H1 (cell line): Measurements from ENCODE around the gene LDLRAD3. TPM values are rescaled to one million over a fixed set of nuclear protein-coding genes. Genes with fewer than 3 reads are reported as not detected.
A peak's percentile ranks its signal among the peaks of the same experiment; 100 is the strongest.

Experiments
- CTCF ChIA-PET: fragments of 300-600 bp; sonication (Branson Sonifier 250); formaldehyde crosslinking; loops from one replicate; lab custom pipeline; 2021; ENCODE audit not compliant: partially characterized antibody; lab: Charles Lee
- POLR2A ChIA-PET: fragments of 300-600 bp; sonication (Branson Sonifier 250); formaldehyde crosslinking; loops from one replicate; lab custom pipeline; 2021; ENCODE audit warnings: inconsistent platforms; ENCODE audit not compliant: partially characterized antibody; lab: Charles Lee
- DNase-seq, 2 experiments: peaks; one replicate each; pipeline versions ENCODE4 v3.0.0 to v3.0.0-alpha.2; 2010 to 2022; ENCODE audit warnings: low spot score in 2 of 2, low read depth in 1 of 2, mixed read lengths in 1 of 2
- FAIRE-seq: peaks from 2 replicates; lab custom pipeline; 2011; peaks lifted over from hg19 to GRCh38; lab: Jason Lieb, UNC
- H2AFZ ChIP-seq: 2 replicates; pipeline ENCODE4 v1.8.1; 2012; ENCODE audit warnings: low read length, inconsistent platforms
- H2AK5ac ChIP-seq: 2 replicates; pipeline ENCODE4 v1.6.1; 2013; ENCODE audit warnings: low read depth, low read length
- H2BK120ac ChIP-seq: replicated peaks from 2 replicates; pipeline ENCODE3; 2013; ENCODE audit warnings: low read depth, low read length, inconsistent platforms
- H2BK12ac ChIP-seq: 2 replicates; pipeline ENCODE4 v1.6.1; 2013; ENCODE audit warnings: low read depth, low read length
- H2BK15ac ChIP-seq: 2 replicates; pipeline ENCODE4 v1.6.1; 2013; ENCODE audit warnings: low read length
- H2BK20ac ChIP-seq: 2 replicates; pipeline ENCODE4 v1.6.1; 2013; ENCODE audit warnings: low read length
- H2BK5ac ChIP-seq: 2 replicates; pipeline ENCODE4 v1.6.1; 2013; ENCODE audit warnings: low read depth, low read length
- H3K14ac ChIP-seq: 2 replicates; pipeline ENCODE4 v1.6.1; 2013; ENCODE audit warnings: inconsistent platforms; ENCODE audit not compliant: insufficient read length
- H3K18ac ChIP-seq: 2 replicates; pipeline ENCODE4 v1.6.1; 2013; ENCODE audit warnings: low read length; ENCODE audit errors: extremely low read depth
- H3K23ac ChIP-seq: 2 replicates; pipeline ENCODE4 v1.6.1; 2013; ENCODE audit warnings: inconsistent platforms; ENCODE audit not compliant: insufficient read length
- H3K23me2 ChIP-seq: 2 replicates; pipeline ENCODE4 v1.6.1; 2013; ENCODE audit warnings: low read depth, low read length
- H3K27ac ChIP-seq: 2 replicates; pipeline ENCODE4 v1.6.1; 2011; ENCODE audit warnings: low read depth, low read length, inconsistent platforms
- H3K27me3 ChIP-seq, 4 experiments: replicated peaks in 1 of 4; 1 replicate in 1 of 4; 2 replicates in 3 of 4; pipeline versions ENCODE4 v1.6.1 to v1.8.1; 2011 to 2013; ENCODE audit warnings: low read length in 3 of 4, mild to moderate bottlenecking in 3 of 4, inconsistent platforms in 2 of 4, mixed read lengths in 2 of 4, moderate library complexity in 1 of 4; ENCODE audit not compliant: control insufficient read depth in 3 of 4, insufficient read depth in 3 of 4; ENCODE audit errors: extremely low read depth in 1 of 4
- H3K36me3 ChIP-seq, 4 experiments: 2 replicates each; pipeline versions ENCODE4 v1.6.1 to v1.8.1; 2011 to 2013; ENCODE audit warnings: mild to moderate bottlenecking in 4 of 4, low read length in 3 of 4, moderate library complexity in 2 of 4, control low read depth in 1 of 4, inconsistent platforms in 1 of 4; ENCODE audit not compliant: insufficient read depth in 4 of 4, control insufficient read depth in 2 of 4
- H3K4ac ChIP-seq: replicated peaks from 2 replicates; pipeline ENCODE3; 2013; ENCODE audit warnings: low read length, low read depth, mixed read lengths, inconsistent platforms; ENCODE audit not compliant: insufficient read length
- H3K4me1 ChIP-seq, 4 experiments: replicated peaks in 1 of 4; 1 replicate in 1 of 4; 2 replicates in 3 of 4; pipeline versions ENCODE4 v1.6.1 to v1.8.1; 2011 to 2013; ENCODE audit warnings: low read length in 3 of 4, inconsistent platforms in 2 of 4, mixed read lengths in 1 of 4; ENCODE audit not compliant: insufficient read depth in 4 of 4, control insufficient read depth in 3 of 4
- H3K4me2 ChIP-seq, 2 experiments: 2 replicates each; pipeline versions ENCODE4 v1.6.1 to v1.8.1; 2011 to 2013; ENCODE audit warnings: low read depth in 2 of 2, low read length in 2 of 2, control low read depth in 1 of 2, inconsistent platforms in 1 of 2, mild to moderate bottlenecking in 1 of 2; ENCODE audit not compliant: insufficient read depth in 1 of 2
- H3K4me3 ChIP-seq, 4 experiments: fragments of 200-600, 300-600 bp in 1 of 4; sonication (generic), shearing (Covaris generic), sonication (Bioruptor Twin) in 1 of 4; 2 replicates each; pipeline versions ENCODE4 v1.5.1 to v1.8.1; 2011 to 2016; ENCODE audit warnings: low read length in 4 of 4, low read depth in 3 of 4, control low read depth in 2 of 4, inconsistent platforms in 2 of 4, mild to moderate bottlenecking in 2 of 4, mixed read lengths in 1 of 4, moderate library complexity in 1 of 4; ENCODE audit not compliant: insufficient read depth in 2 of 4; ENCODE audit errors: extremely low read depth in 1 of 4
- H3K56ac ChIP-seq: replicated peaks from 2 replicates; pipeline ENCODE3; 2013; ENCODE audit warnings: low read depth, mild to moderate bottlenecking, mixed read lengths, low read length, inconsistent platforms; ENCODE audit not compliant: insufficient read length
- H3K79me1 ChIP-seq: 2 replicates; pipeline ENCODE4 v1.6.1; 2013; ENCODE audit warnings: low read depth, low read length, control low read depth
- H3K79me2 ChIP-seq, 2 experiments: 2 replicates each; pipeline versions ENCODE4 v1.6.1 to v1.8.1; 2012 to 2013; ENCODE audit warnings: low read length in 2 of 2, mild to moderate bottlenecking in 2 of 2, inconsistent platforms in 1 of 2; ENCODE audit not compliant: insufficient read depth in 2 of 2, control insufficient read depth in 1 of 2
- H3K9ac ChIP-seq, 4 experiments: replicated peaks in 1 of 4; 1 replicate in 1 of 4; 2 replicates in 3 of 4; pipeline versions ENCODE4 v1.6.1 to v1.8.1; 2011 to 2013; ENCODE audit warnings: low read depth in 3 of 4, low read length in 3 of 4, control low read depth in 2 of 4, mild to moderate bottlenecking in 2 of 4, moderate library complexity in 2 of 4, inconsistent platforms in 1 of 4; ENCODE audit errors: extremely low read depth in 1 of 4
- H3K9me3 ChIP-seq, 2 experiments: 2 replicates each; pipeline versions ENCODE4 v1.6.1 to v1.8.1; 2012 to 2013; ENCODE audit warnings: mild to moderate bottlenecking in 2 of 2, moderate library complexity in 2 of 2, control low read depth in 1 of 2, inconsistent platforms in 1 of 2, low read depth in 1 of 2, low read length in 1 of 2, mixed read lengths in 1 of 2; ENCODE audit not compliant: insufficient read depth in 2 of 2
- H4K20me1 ChIP-seq, 2 experiments: replicated peaks in 1 of 2; 2 replicates each; pipeline versions ENCODE3 to v1.8.1; 2011 to 2013; ENCODE audit warnings: inconsistent platforms in 2 of 2, low read length in 2 of 2, mild to moderate bottlenecking in 1 of 2; ENCODE audit not compliant: insufficient read depth in 2 of 2, control insufficient read depth in 1 of 2
- H4K5ac ChIP-seq: 2 replicates; pipeline ENCODE4 v1.6.1; 2013; ENCODE audit warnings: low read length, low read depth, mixed read lengths, inconsistent platforms; ENCODE audit not compliant: insufficient read length
- H4K8ac ChIP-seq: 2 replicates; pipeline ENCODE4 v1.8.0; 2013; ENCODE audit warnings: mild to moderate bottlenecking, moderate library complexity, low read length, inconsistent platforms; ENCODE audit not compliant: insufficient read depth; ENCODE audit errors: extremely low read depth
- H4K91ac ChIP-seq: replicated peaks from 2 replicates; pipeline ENCODE3; 2013; ENCODE audit warnings: low read length, mixed read lengths, inconsistent platforms; ENCODE audit not compliant: insufficient read length
- CBX5 ChIP-seq: fragments of 300-800, 300-1000 bp; sonication (generic); IDR thresholded peaks from 2 replicates; pipeline ENCODE4 v1.7.1; 2016; ENCODE audit warnings: antibody characterized with exemption, low read length, low read depth
- CREB1 ChIP-seq: IDR thresholded peaks from 2 replicates; pipeline ENCODE4 v1.6.1; 2012; ENCODE audit warnings: inconsistent platforms
- E2F6 ChIP-seq: IDR thresholded peaks from 2 replicates; pipeline ENCODE4 v1.6.1; 2012; ENCODE audit warnings: inconsistent platforms
- EP300 ChIP-seq, 2 experiments: IDR thresholded peaks; 1 replicate in 1 of 2; 2 replicates in 1 of 2; pipeline ENCODE4 v1.6.1; 2011 to 2012; ENCODE audit warnings: low read depth in 2 of 2, low read length in 2 of 2, mild to moderate bottlenecking in 2 of 2, borderline replicate concordance in 1 of 2, inconsistent platforms in 1 of 2, moderate library complexity in 1 of 2
- GTF2F1 ChIP-seq: IDR thresholded peaks from 2 replicates; pipeline ENCODE4 v1.6.1; 2012; ENCODE audit warnings: low read depth, low read length, improper control_type of control experiment, borderline replicate concordance
- HDAC6 ChIP-seq: IDR thresholded peaks from one replicate; pipeline ENCODE4 v1.7.1; 2012; ENCODE audit warnings: low read depth, mild to moderate bottlenecking, inconsistent platforms, low read length, moderate library complexity
- MAX ChIP-seq: IDR thresholded peaks from 2 replicates; pipeline ENCODE4 v1.6.1; 2012; ENCODE audit warnings: inconsistent platforms
- NRF1 ChIP-seq: IDR thresholded peaks from 2 replicates; pipeline ENCODE4 v1.6.1; 2011; ENCODE audit warnings: mild to moderate bottlenecking, low read depth, low read length, improper control_type of control experiment
- POLR2AphosphoS5 ChIP-seq: IDR thresholded peaks from 2 replicates; pipeline ENCODE4 v1.6.1; 2011; ENCODE audit warnings: low read depth, low read length
- SAP30 ChIP-seq: fragments of 300-600 bp; sonication (generic); IDR thresholded peaks from 2 replicates; pipeline ENCODE4 v1.7.1; 2012; ENCODE audit warnings: low read length, moderate library complexity, mild to moderate bottlenecking, inconsistent platforms; ENCODE audit not compliant: insufficient read depth, insufficient replicate concordance
- SP2 ChIP-seq: IDR thresholded peaks from 2 replicates; pipeline ENCODE4 v1.6.1; 2012; ENCODE audit warnings: mild to moderate bottlenecking, low read length, inconsistent platforms
- TEAD4 ChIP-seq: IDR thresholded peaks from 2 replicates; pipeline ENCODE4 v1.6.1; 2012; ENCODE audit warnings: low read depth, low read length, inconsistent platforms, mixed read lengths
- YY1 ChIP-seq: IDR thresholded peaks from 2 replicates; pipeline ENCODE4 v1.6.1; 2011; ENCODE audit warnings: low read depth, mild to moderate bottlenecking, low read length
- WGBS, 2 experiments: shearing (Covaris generic) in 1 of 2; methylation state at CpG; one replicate each; pipeline versions ENCODE4 v1.1.6 to v1.1.7; 2013 to 2015; ENCODE audit warnings: low lambda C conversion rate in 2 of 2, mixed read lengths in 2 of 2, inconsistent platforms in 1 of 2, low coverage in 1 of 2, missing lambda C conversion rate in 1 of 2; ENCODE audit not compliant: insufficient replicate concordance in 2 of 2, insufficient coverage in 1 of 2, insufficient read length in 1 of 2; ENCODE audit errors: extremely low coverage in 1 of 2, missing lambda C conversion rate in 1 of 2; 5-methylcytosine and 5-hydroxymethylcytosine counted together
- polyA plus RNA-seq, 7 experiments: library from polyadenylated mRNA; depleted of rRNA in 3 of 7; stranded (reverse) in 5 of 7; unstranded in 2 of 7; fragments of >200 nt in 5 of 7; fragments of 200-250 nt in 2 of 7; gene quantifications; 1 replicate in 5 of 7; 2 replicates in 1 of 7; 4 replicates in 1 of 7; pipeline versions ENCODE4 v1.2.1 to v1.2.3, GENCODE V29; 2011 to 2013; ENCODE audit warnings: missing spikeins in 2 of 7, mixed read lengths in 2 of 7
- total RNA-seq: library from RNA; stranded (reverse); fragmentation: NEBNext Ultra II Directional; extraction: Animal tissue kit (Norgen Biotek cat#: 25700); gene quantifications from 2 replicates; pipeline ENCODE4 v1.2.1, GENCODE V29; 2021

The LDLRAD3 gene
- total and polyA plus RNA-seq, 2 of the 8 experiments (the other 6 are each of a cell fraction or from before 2014, with no cell fraction given), result 18.6 to 22.8 TPM

- H3K23ac ChIP-seq, result no peak overlapping the region
- H3K27me3 ChIP-seq, result no peaks in the 10 kb centered on the region
- no peak overlapping the region for H3K56ac ChIP-seq
- CTCF ChIA-PET, result interaction anchor here (0.6 to 3.8 kb wide), 17 partner anchors 9 to 370 kb away, joined by 3 to 17 read pairs (median 3); no protein-coding TSS in a partner anchor
- no peak overlapping the region for H3K27ac ChIP-seq
- H3K4me1 ChIP-seq, result peaks cover 3 to 8% (median 5%) of the 10 kb centered on the region in 4 experiments
- H3K79me2 ChIP-seq, result peaks cover 0 to 59% of the 10 kb centered on the region in 2 experiments; a peak in 3 of 4 replicates
- 0 out of 4 replicates have a peak overlapping the region, but pooled peaks of 1 of the 2 experiments have one; percentile 30 for H3K4me2 ChIP-seq
- no peaks in the 10 kb centered on the region for H3K9me3 ChIP-seq
- no peak overlapping the region for H4K5ac ChIP-seq
- H2BK20ac ChIP-seq, result peak overlapping the region; percentile 43
- no peak for DNase-seq
- FAIRE-seq, result no peak
- peaks cover 3% of the 10 kb centered on the region; the same call in 1 of the 2 replicates for H3K79me1 ChIP-seq
- H2AFZ ChIP-seq, result no peak overlapping the region
- no peak overlapping the region for H3K4me3 ChIP-seq
- no peak overlapping the region for H3K14ac ChIP-seq
- H3K4ac ChIP-seq, result peak overlapping the region; percentile 17
- 67% methylated on average over 1 of the region's 1 CpG; no CpG with 5 or more reads in 1 of the 2 experiments for WGBS, 2 experiments
- peak overlapping the region; percentile 36 for H4K91ac ChIP-seq
- no peak overlapping the region for H3K9ac ChIP-seq
- peaks cover 0 to 2% of the 10 kb centered on the region in 2 experiments for H4K20me1 ChIP-seq
- no peak overlapping the region for H2AK5ac ChIP-seq
- H3K36me3 ChIP-seq, result no peaks in the 10 kb centered on the region
- peak overlapping the region; percentile 3 for H2BK120ac ChIP-seq
- peak overlapping the region; percentile 57 for H3K18ac ChIP-seq
- POLR2A ChIA-PET, result interaction anchor here (1.0 kb wide), 1 partner anchor 9 kb away, joined by 3 read pairs; no protein-coding TSS in a partner anchor
- H2BK5ac ChIP-seq, result peak overlapping the region; percentile 73
- peak overlapping the region; percentile 81; the same call in 1 of the 2 replicates for H2BK12ac ChIP-seq
- no peak overlapping the region for H4K8ac ChIP-seq
- no peaks in the 10 kb centered on the region; the same call in 1 of the 2 replicates for H3K23me2 ChIP-seq
- no peak overlapping the region for H2BK15ac ChIP-seq
- TF ChIP-seq CBX5 (no peak), CREB1 (no peak), NRF1 (no peak), E2F6 (no peak), MAX (no peak), HDAC6 (no peak), TEAD4 (no peak), POLR2AphosphoS5 (no peak), GTF2F1 (no peak), EP300 (IDR thresholded peaks at IDR 0.05; ENCODE audit: borderline replicate concordance in 1 of 2, low read depth in 2 of 2, low read length in 2 of 2) (no peak), SAP30 (no peak), YY1 (no peak), SP2 (no peak)
Measured at GRCh38 chr11:36024716-36025115, 80.9 kb downstream of the LDLRAD3 start.
